HCT116 (cell line): ENCODE data around the gene CCL27.

ENCODE experiments used
- ATF3 ChIP-seq: IDR thresholded peaks from 2 replicates; pipeline ENCODE4 v1.6.1; 2012
- CBX3 ChIP-seq: IDR thresholded peaks from 2 replicates; pipeline ENCODE4 v1.6.1; 2012; ENCODE audit warnings: low read depth
- CTCF ChIP-seq, 3 experiments: fragments of 200-600 bp in 1 of 3; sonication (generic) in 1 of 3; IDR thresholded peaks in 2 of 3; conservative IDR thresholded peaks in 1 of 3; 2 replicates each; pipeline ENCODE4 v1.5.1; 2012 to 2017; ENCODE audit warnings: low read depth in 2 of 3, low read length in 2 of 3, antibody characterized with exemption in 1 of 3, borderline replicate concordance in 1 of 3, control low read depth in 1 of 3, mild to moderate bottlenecking in 1 of 3, mixed read lengths in 1 of 3, mixed run types in 1 of 3, moderate library complexity in 1 of 3; ENCODE audit not compliant: insufficient read depth in 1 of 3

- TF ChIP-seq CTCF (IDR thresholded peaks at IDR 0.05 in 2 of 3, conservative IDR thresholded peaks at IDR 0.05 in 1 of 3; ENCODE audit: borderline replicate concordance in 1 of 3, insufficient read depth in 1 of 3, low read depth in 2 of 3, low read length in 2 of 3) = no peak
- TF ChIP-seq ATF3 = no peak
- TF ChIP-seq CBX3 = no peak
Measured at GRCh38 chr9:34691936-34692315, 29.5 kb upstream of the CCL27 start.
